Measurements from ENCODE around the gene VAPB. TPM values are rescaled to one million over a fixed set of nuclear protein-coding genes. Genes with fewer than 3 reads are reported as not detected.
A peak's percentile ranks its signal among the peaks of the same experiment; 100 is the strongest.

Gene VAPB
- total RNA-seq, 1 donor from 2014 or later = 13.0 TPM

- no peak for TF ChIP-seq CTCF (conservative IDR thresholded peaks at IDR 0.05; ENCODE audit: low read depth, low read length)
- no peak for DNase-seq (ENCODE audit: low read depth)
- no peak overlapping the region for H3K4me3 ChIP-seq (ENCODE audit: low read depth, low read length)
Measured at GRCh38 chr20:58433759-58434158, 44.7 kb downstream of the VAPB start.

- H3K4me3 ChIP-seq (ENCODE audit: low read depth, low read length) = no peak overlapping the region
- no peak for DNase-seq (ENCODE audit: low read depth)
- TF ChIP-seq CTCF (conservative IDR thresholded peaks at IDR 0.05; ENCODE audit: low read depth, low read length) = no peak
Measured at GRCh38 chr20:58434326-58434725, 45.3 kb downstream of the VAPB start.

GRCh38 chr20:58435237-58435636, 46.2 kb downstream of the VAPB start:
- TF ChIP-seq CTCF (conservative IDR thresholded peaks at IDR 0.05; ENCODE audit: low read depth, low read length) = no peak
- DNase-seq (ENCODE audit: low read depth) = no peak
- no peak overlapping the region for H3K4me3 ChIP-seq (ENCODE audit: low read depth, low read length)

GRCh38 chr20:58436868-58437645, 48.0 kb downstream of the VAPB start:
- no peak for TF ChIP-seq CTCF (conservative IDR thresholded peaks at IDR 0.05; ENCODE audit: low read depth, low read length)
- peak; percentile 52 for DNase-seq (ENCODE audit: low read depth)
- no peak overlapping the region for H3K4me3 ChIP-seq (ENCODE audit: low read depth, low read length)

- H3K4me3 ChIP-seq (ENCODE audit: low read depth, low read length) = no peak overlapping the region
- no peak for DNase-seq (ENCODE audit: low read depth)
- TF ChIP-seq CTCF (conservative IDR thresholded peaks at IDR 0.05; ENCODE audit: low read depth, low read length) = no peak
Measured at GRCh38 chr20:58438970-58439808, 50.2 kb downstream of the VAPB start.

- DNase-seq (ENCODE audit: low read depth) = no peak
- TF ChIP-seq CTCF (conservative IDR thresholded peaks at IDR 0.05; ENCODE audit: low read depth, low read length) = no peak
Measured at GRCh38 chr20:58440021-58440767, 51.2 kb downstream of the VAPB start.

More at GRCh38 chr20:58440021-58440767, 51.2 kb downstream of the VAPB start:
- no peak overlapping the region for H3K4me3 ChIP-seq (ENCODE audit: low read depth, low read length)

All from epithelial cell of proximal tubule (primary cell).